Right lobe of liver (tissue), 4 donors: Measurements from ENCODE around the gene NOVA2.

ENCODE experiments used
- CTCF ChIP-seq, 4 donors: fragments of 200-600 bp in 3 of 4; fragments of 450-650 bp in 1 of 4; IDR thresholded peaks; one replicate each; pipeline versions ENCODE4 v1.5.1 to v1.8.0; 2016 to 2022; ENCODE audit warnings: antibody characterized with exemption in 4 of 4, mild to moderate bottlenecking in 2 of 4
- POLR2A ChIP-seq: fragments of 450-650 bp; IDR thresholded peaks from one replicate; pipeline ENCODE4 v1.6.1; 2017; ENCODE audit warnings: antibody characterized with exemption, mild to moderate bottlenecking
- donor health status: DM: no; HTN: no; CAD: no.
- donor health status: DM: no; HTN: no; CAD: no.
- donor health status: DM: no; HTN: yes; CAD: no.

- TF ChIP-seq CTCF (IDR thresholded peaks at IDR 0.05) = no peak
- no peak for TF ChIP-seq POLR2A
Observed at GRCh38 chr19:45922281-45922680, 51.4 kb downstream of the NOVA2 start.
